GM06990 (cell line): Measurements from ENCODE around the gene TTC39C.
A peak's percentile ranks its signal among the peaks of the same experiment; 100 is the strongest.

Experiments
- DNase-seq: peaks from one replicate; pipeline ENCODE4 v3.0.0-alpha.2; 2011; ENCODE audit not compliant: insufficient read length; ENCODE audit errors: extremely low read depth
- H3K27me3 ChIP-seq: replicated peaks from 2 replicates; pipeline ENCODE4 v1.6.0; 2011; ENCODE audit warnings: low read length; ENCODE audit not compliant: control insufficient read depth, insufficient read depth
- H3K36me3 ChIP-seq: 2 replicates; pipeline ENCODE4 v1.5.1; 2011; ENCODE audit warnings: low read length; ENCODE audit not compliant: control insufficient read depth, insufficient read depth
- H3K4me3 ChIP-seq: replicated peaks from 2 replicates; pipeline ENCODE4 v1.5.1; 2011; ENCODE audit warnings: low read depth, mild to moderate bottlenecking, control low read depth, low read length
- TF ChIP-seq, protein P1 (sequence below): IDR thresholded peaks from 2 replicates; pipeline ENCODE4 v1.5.1; 2011; ENCODE audit warnings: low read length, control low read depth, mild to moderate bottlenecking, inconsistent platforms; ENCODE audit not compliant: insufficient read depth, poor library complexity, severe bottlenecking

TTC39C gene

DNA sequence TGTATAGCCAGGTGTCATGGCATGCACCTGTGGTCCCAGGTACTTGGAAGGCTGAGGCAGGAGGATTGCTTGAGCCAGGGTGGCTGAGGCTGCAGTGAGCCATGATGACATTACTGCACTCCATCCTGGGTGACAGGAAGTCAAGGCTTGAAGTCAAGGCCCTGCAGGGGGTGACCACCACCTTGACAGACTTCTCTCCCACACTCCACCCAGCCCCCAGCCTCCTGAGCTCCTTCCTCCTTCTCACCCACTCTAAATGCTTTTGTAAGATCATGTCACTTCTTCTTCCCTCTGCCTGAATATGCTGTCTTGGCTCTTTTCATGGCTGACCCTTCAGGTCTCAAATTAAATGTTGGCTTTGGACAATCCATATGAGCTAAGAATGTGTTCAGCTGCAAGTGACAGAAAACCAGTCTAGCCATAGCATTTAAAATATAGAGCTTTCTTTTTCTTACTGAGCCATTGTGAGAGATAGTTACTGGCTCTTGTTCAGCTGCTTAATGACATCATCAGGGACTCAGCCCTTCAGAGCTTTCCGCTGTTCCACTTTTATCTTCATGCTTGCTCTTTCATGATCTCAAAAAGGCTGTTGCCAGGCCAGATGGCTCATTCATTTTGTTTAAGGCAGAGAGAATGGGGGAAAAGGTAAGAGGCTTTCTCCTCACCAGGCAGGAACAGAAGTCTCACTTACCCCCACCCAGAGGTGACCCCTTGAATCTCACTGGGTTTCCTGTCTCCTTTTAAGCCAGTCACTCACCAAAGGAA is 36.7 kb upstream of the TTC39C start:
- TF ChIP-seq, protein P1, sequence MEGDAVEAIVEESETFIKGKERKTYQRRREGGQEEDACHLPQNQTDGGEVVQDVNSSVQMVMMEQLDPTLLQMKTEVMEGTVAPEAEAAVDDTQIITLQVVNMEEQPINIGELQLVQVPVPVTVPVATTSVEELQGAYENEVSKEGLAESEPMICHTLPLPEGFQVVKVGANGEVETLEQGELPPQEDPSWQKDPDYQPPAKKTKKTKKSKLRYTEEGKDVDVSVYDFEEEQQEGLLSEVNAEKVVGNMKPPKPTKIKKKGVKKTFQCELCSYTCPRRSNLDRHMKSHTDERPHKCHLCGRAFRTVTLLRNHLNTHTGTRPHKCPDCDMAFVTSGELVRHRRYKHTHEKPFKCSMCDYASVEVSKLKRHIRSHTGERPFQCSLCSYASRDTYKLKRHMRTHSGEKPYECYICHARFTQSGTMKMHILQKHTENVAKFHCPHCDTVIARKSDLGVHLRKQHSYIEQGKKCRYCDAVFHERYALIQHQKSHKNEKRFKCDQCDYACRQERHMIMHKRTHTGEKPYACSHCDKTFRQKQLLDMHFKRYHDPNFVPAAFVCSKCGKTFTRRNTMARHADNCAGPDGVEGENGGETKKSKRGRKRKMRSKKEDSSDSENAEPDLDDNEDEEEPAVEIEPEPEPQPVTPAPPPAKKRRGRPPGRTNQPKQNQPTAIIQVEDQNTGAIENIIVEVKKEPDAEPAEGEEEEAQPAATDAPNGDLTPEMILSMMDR, result no peak
- DNase-seq, result no peak
- Histone ChIP-seq H3K4me3 (no peak overlapping the region), H3K27me3 (no peaks in the 10 kb centered on the region), H3K36me3 (no peaks in the 10 kb centered on the region)

DNA sequence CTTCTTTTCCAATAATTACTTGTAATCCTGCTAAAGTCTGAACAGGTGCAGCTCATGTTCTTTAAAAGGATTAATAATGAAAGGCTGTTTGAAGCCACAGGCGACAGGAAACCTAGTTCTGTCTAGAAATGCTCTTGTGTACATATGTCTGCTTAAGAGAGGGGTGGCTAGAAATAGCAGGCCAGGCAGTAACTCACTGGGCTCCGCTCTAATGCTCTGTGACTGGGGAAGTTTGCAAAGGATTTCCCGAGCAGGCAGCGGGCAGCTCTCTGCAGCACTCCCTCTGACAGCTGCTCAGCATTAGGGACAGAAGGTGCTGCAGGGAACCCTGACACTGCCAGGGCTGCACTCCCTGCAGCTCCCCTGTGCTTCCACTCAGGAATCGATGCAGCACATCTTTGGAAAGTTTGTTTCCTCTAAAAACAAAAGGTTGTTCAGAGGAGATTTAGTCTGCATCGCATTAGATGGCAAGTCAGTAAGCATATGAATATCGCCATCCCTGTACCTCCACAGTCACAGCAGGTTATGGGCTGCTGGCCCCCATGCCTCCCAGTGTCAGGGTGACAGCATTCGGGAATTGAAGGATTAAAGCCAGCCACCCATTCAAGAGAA is 33.1 kb upstream of the TTC39C start:
- H3K36me3 ChIP-seq, result no peaks in the 10 kb centered on the region; the same call in 1 of the 2 replicates
- H3K27me3 ChIP-seq, result no peaks in the 10 kb centered on the region
- TF ChIP-seq, protein P1, result no peak
- DNase-seq, result peak; percentile 51
- H3K4me3 ChIP-seq, result no peak overlapping the region

DNA sequence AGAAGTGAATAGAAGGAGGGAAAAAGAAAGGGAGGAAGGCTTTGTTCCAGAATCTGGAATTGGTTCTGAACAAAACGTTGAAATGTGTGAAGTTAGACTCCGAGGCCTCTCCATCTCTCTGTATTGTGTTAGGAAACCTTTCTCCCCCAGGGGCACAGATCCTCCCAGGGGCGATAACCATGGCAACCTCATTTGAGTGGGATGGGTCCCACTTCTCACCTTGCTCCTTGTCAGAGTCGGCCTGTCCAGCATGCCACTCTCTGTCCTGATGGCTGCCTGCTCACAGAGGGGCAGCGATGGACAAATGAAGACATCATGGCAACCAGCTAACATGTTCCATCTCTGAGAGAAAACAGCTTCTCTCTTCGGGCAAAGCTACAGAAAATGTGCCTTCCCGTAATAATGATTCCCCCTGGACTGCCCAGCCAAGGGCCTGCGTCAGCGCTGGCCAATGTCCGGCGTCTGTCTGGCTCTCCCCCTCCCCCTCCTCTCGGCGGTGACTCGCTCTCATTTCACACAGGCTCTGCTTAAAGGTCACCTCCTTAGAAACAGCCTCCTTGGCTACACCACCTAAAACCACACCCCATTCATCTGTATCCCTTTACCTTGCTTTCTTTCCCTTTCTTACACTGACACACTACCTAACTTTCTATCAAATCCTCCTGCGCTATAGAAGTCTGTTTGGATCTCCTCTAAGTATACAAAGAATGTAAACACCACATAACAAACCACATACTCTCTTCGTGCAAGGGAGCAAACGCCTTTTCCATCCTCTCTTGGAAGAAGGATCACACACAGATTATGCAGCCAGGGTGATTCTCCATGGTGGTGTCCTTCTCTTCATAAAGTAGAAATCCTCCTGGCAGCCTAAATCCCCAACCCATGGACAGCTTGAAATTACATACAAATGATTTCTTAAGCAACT is 32.1 kb upstream of the TTC39C start:
- Histone ChIP-seq H3K27me3 (no peaks in the 10 kb centered on the region), H3K36me3 (no peaks in the 10 kb centered on the region; the same call in 1 of the 2 replicates), H3K4me3 (no peak overlapping the region)
- TF ChIP-seq, protein P1, result no peak
- no peak for DNase-seq

DNA sequence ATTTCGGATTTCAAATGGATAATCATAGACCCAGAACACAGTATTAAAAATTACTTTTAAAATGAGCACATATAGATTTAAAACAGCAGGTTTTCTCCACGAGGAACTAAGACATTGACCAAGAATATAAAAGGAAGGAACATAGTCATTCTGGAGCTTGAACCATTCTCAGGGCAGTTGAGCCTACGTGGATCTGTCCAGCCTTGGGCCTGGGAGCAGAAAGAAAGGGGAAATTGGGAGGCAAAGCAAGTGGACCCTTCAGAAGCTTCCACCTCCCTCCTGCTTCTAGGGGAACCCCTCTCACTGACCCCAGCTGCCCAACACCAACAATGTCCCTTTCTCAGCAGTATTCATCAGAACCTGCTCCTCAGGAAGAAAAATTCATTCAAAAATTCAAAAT is 31.4 kb upstream of the TTC39C start:
- TF ChIP-seq, protein P1, result no peak
- Histone ChIP-seq H3K4me3 (no peak overlapping the region), H3K27me3 (no peaks in the 10 kb centered on the region), H3K36me3 (no peaks in the 10 kb centered on the region; the same call in 1 of the 2 replicates)
- DNase-seq, result no peak

DNA sequence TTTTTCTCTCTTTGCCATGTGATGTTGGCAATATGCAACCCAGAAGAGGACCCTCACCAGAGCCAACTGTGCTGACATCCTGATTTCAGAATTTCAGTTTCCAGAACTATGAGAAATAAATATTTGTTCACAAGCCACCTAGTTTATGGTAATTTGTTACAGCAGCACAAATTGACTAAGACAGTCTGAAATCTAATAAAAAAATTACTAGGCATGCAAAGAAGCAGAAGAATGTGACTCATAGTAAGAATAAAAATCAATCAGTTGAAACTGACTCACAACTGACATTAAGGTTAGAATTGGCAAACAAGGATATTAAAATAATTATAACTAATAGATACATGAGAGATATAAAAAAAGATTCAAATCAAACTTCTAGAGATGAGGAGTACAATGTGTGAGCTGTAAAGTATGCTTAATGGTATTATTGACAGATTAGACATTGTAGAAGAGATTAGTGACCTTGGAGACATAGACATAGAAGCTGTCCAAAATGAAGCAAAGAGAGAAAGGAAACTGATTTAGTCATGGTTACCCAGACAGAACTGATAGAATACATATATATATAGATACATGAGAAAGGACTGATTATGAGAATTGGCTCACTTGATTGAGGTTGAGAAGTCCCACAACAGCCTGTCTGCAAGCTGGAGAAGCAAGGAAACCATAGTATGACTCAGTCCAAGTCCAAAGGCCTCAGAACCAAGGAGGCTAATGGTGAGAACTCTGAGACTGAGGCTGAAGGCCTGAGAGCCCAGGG is 27.8 kb upstream of the TTC39C start:
- H3K27me3 ChIP-seq, result no peaks in the 10 kb centered on the region
- peak; percentile 63 for DNase-seq
- no peaks in the 10 kb centered on the region; the same call in 1 of the 2 replicates for H3K36me3 ChIP-seq
- TF ChIP-seq, protein P1, result no peak
- H3K4me3 ChIP-seq, result no peak overlapping the region
